ENCODE measurements around the gene PTPRJ.
A peak's percentile ranks its signal among the peaks of the same experiment; 100 is the strongest.

Gene PTPRJ

GRCh38 chr11:47991266-47991830 is 11.0 kb downstream of the PTPRJ start:
- DNase-seq (ENCODE audit: insufficient read length) (no peak), FAIRE-seq (peak; percentile 86)
- no peak for TF ChIP-seq POLR2AphosphoS5 (IDR thresholded peaks at IDR 0.05; ENCODE audit: low read depth, low read length)

GRCh38 chr11:47991894-47992293 is 11.5 kb downstream of the PTPRJ start:
- FAIRE-seq (no peak), DNase-seq (ENCODE audit: insufficient read length) (no peak)
- no peak for TF ChIP-seq TAF1 (IDR thresholded peaks at IDR 0.05; ENCODE audit: borderline replicate concordance, low read depth, low read length)
- TF ChIP-seq POLR2A (IDR thresholded peaks at IDR 0.05; ENCODE audit: low read depth, low read length), result no peak

DNA sequence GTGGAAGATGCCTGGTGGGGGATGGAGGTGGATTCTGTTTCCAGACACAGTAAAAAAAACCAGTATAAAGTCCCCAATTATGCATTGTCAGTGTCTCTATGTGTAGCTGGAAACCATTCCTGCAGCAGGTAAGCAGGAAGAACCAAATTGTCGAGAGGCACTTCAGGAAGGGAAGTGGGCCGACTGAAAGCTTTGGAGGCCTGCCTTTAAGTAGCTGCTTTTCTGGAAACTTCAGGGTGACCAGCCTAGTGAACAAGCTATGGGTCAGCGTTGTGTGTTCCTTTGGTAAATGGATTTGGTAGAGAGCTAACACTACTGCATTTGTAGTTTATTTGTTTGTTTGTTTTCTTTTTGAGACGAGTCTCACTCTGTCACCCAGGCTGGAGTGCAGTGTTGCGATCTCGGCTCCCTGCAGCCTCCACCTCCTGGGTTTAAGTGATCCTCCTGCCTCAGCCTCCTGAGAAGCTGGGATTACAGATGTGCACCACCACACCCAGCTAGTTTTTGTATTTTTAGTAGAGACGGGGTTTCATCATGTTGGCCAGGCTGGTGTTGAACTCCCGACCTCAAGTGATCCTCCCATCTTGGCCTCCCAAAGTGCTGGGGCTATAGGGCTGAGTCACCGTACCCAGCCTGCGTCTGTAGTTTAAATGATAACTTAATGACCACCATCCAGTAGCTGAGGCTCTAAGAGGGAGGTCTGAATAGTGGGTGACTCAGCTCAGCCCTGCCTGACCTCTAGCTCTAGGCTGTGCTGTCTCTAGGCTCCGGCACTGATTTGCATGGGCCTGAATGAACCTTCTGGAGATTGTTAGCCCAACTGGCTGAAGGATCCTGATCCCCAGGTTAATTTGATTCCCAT is 12.8 kb downstream of the PTPRJ start:
- TF ChIP-seq TAF1 (IDR thresholded peaks at IDR 0.05; ENCODE audit: borderline replicate concordance, low read depth, low read length), result no peak
- TF ChIP-seq POLR2AphosphoS5 (IDR thresholded peaks at IDR 0.05; ENCODE audit: low read depth, low read length), result no peak
- no peak for TF ChIP-seq POLR2A (IDR thresholded peaks at IDR 0.05; ENCODE audit: low read depth, low read length)
- no peak for DNase-seq (ENCODE audit: insufficient read length)
- no peak for FAIRE-seq

DNA sequence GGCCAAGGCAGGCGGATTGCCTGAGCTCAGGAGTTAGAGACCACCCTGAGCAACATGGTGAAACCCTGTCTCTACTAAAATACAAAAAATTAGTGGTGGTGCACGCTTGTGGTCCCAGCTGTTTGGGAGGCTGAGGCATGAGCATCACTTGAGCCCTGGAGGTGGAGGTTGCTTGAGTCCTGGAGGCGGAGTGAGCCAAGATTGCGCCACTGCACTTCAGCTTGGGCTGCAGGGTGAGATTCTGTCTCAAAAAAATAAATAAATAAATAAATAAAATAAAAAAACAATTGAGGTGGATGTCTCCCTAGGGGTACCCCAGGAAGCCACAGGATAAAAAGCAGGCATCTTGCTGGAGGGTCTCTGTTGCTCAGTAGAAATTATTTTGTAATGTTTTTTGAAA is 14.1 kb downstream of the PTPRJ start:
- DNase-seq (ENCODE audit: insufficient read length) (no peak), FAIRE-seq (no peak)
- no peak for TF ChIP-seq POLR2A (IDR thresholded peaks at IDR 0.05; ENCODE audit: low read depth, low read length)
- TF ChIP-seq POLR2AphosphoS5 (IDR thresholded peaks at IDR 0.05; ENCODE audit: low read depth, low read length), result no peak
- no peak for TF ChIP-seq TAF1 (IDR thresholded peaks at IDR 0.05; ENCODE audit: borderline replicate concordance, low read depth, low read length)

- FAIRE-seq, result no peak
Observed at GRCh38 chr11:47995360-47995769, 15.0 kb downstream of the PTPRJ start.

GRCh38 chr11:47997063-47998053 is 17.0 kb downstream of the PTPRJ start:
- FAIRE-seq (no peak), DNase-seq (ENCODE audit: insufficient read length) (no peak)
- TF ChIP-seq TAF1 (IDR thresholded peaks at IDR 0.05; ENCODE audit: borderline replicate concordance, low read depth, low read length), result no peak
- no peak for TF ChIP-seq POLR2AphosphoS5 (IDR thresholded peaks at IDR 0.05; ENCODE audit: low read depth, low read length)
- TF ChIP-seq POLR2A (IDR thresholded peaks at IDR 0.05; ENCODE audit: low read depth, low read length), result no peak

More at GRCh38 chr11:47995360-47995769, 15.0 kb downstream of the PTPRJ start:
- TF ChIP-seq POLR2AphosphoS5 (IDR thresholded peaks at IDR 0.05; ENCODE audit: low read depth, low read length) (no peak), TAF1 (IDR thresholded peaks at IDR 0.05; ENCODE audit: borderline replicate concordance, low read depth, low read length) (no peak), POLR2A (IDR thresholded peaks at IDR 0.05; ENCODE audit: low read depth, low read length) (no peak)
- DNase-seq (ENCODE audit: insufficient read length), result no peak

GRCh38 chr11:47998345-47998732 is 18.0 kb downstream of the PTPRJ start:
- no peak for DNase-seq (ENCODE audit: insufficient read length)
- FAIRE-seq, result no peak

GRCh38 chr11:47998733-47999359 is 18.5 kb downstream of the PTPRJ start:
- DNase-seq (ENCODE audit: insufficient read length), result no peak
- TF ChIP-seq TAF1 (IDR thresholded peaks at IDR 0.05; ENCODE audit: borderline replicate concordance, low read depth, low read length), result no peak
- TF ChIP-seq POLR2AphosphoS5 (IDR thresholded peaks at IDR 0.05; ENCODE audit: low read depth, low read length), result no peak
- no peak for TF ChIP-seq POLR2A (IDR thresholded peaks at IDR 0.05; ENCODE audit: low read depth, low read length)
- peak; percentile 14 for FAIRE-seq

More at GRCh38 chr11:47998345-47998732, 18.0 kb downstream of the PTPRJ start:
- TF ChIP-seq TAF1 (IDR thresholded peaks at IDR 0.05; ENCODE audit: borderline replicate concordance, low read depth, low read length) (no peak), POLR2AphosphoS5 (IDR thresholded peaks at IDR 0.05; ENCODE audit: low read depth, low read length) (no peak), POLR2A (IDR thresholded peaks at IDR 0.05; ENCODE audit: low read depth, low read length) (no peak)

DNA sequence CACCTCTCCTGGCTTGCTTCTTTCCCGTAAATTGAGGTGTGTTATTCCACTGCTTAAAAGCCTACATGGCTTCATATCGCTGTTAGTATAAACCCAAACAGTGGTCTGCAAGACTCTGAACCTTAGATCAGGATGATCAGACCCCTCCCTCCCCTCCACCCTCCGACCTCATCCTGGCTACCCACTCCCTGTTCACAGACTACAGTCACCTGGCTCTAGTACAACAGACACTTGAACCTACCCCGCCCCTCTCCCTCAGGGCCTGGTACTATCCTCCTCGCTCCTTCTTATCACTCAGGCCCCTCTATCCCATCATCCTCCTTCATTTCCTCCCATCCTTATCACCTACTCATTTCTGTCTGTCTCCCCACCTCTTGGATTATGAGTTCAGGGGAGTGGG is 20.1 kb downstream of the PTPRJ start:
- DNase-seq (ENCODE audit: insufficient read length) (no peak), FAIRE-seq (peak; percentile 21)
- TF ChIP-seq TAF1 (IDR thresholded peaks at IDR 0.05; ENCODE audit: borderline replicate concordance, low read depth, low read length) (no peak), POLR2AphosphoS5 (IDR thresholded peaks at IDR 0.05; ENCODE audit: low read depth, low read length) (no peak), POLR2A (IDR thresholded peaks at IDR 0.05; ENCODE audit: low read depth, low read length) (no peak)

DNA sequence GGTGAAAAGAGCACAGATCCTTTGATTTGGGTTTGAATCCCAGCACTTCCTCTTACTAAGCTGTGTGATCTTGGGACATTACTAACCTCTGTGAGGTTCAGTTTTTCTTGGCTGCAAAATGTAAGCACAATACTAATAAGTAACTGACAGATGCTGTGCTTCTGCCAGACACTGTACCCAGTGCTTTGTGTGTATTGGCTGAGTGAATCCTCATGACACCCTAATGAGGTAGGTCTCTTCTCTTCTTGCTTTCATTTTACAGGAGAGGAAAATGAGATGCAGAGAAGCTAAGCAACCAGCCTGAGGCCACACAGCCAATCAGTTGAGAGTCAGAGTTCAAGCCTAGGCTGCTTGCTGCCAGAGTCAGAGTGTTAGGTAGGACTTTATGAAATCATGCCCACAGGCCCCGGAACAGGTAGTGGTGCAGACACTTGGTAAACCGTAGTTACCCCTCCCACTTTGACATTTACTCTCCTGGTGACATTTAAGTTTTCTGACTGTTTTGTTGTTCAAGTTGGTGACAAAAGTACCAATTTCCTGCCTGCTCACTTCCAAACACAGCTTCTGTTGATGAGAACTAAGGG is 21.2 kb downstream of the PTPRJ start:
- FAIRE-seq (peak; percentile 84), DNase-seq (ENCODE audit: insufficient read length) (no peak)
- TF ChIP-seq POLR2AphosphoS5 (IDR thresholded peaks at IDR 0.05; ENCODE audit: low read depth, low read length) (no peak), POLR2A (IDR thresholded peaks at IDR 0.05; ENCODE audit: low read depth, low read length) (no peak), TAF1 (IDR thresholded peaks at IDR 0.05; ENCODE audit: borderline replicate concordance, low read depth, low read length) (no peak)

Data from GM12892 (cell line).